ENCODE results near the gene MYOM1. TPM values are rescaled to one million over a fixed set of nuclear protein-coding genes. Genes with fewer than 3 reads are reported as not detected.

The MYOM1 gene
- total and polyA plus RNA-seq, 2 experiments from 2014 or later = 1.1 to 1.8 TPM

GRCh38 chr18:3140342-3140741 lies 79.4 kb downstream of the MYOM1 start:
- Histone ChIP-seq H4K20me1 (ENCODE audit: insufficient read depth, poor library complexity, severe bottlenecking) (no peaks in the 10 kb centered on the region), H3K27me3 (no peaks in the 10 kb centered on the region), H2AFZ (no peak overlapping the region), H3K9me2 (replicated peaks; ENCODE audit: insufficient read depth) (no peaks in the 10 kb centered on the region), H3K27ac (no peak overlapping the region), H3K36me3 (replicated peaks; ENCODE audit: insufficient read depth, low read depth) (no peaks in the 10 kb centered on the region), H3K79me2 (no peaks in the 10 kb centered on the region), H3K9me3 (ENCODE audit: low read depth) (no peaks in the 10 kb centered on the region), H3K4me1 (ENCODE audit: insufficient read depth) (no peaks in the 10 kb centered on the region), H3K4me2 (no peak overlapping the region), H3K4me3 (no peak overlapping the region)
- TF ChIP-seq EZH2phosphoT487 (IDR thresholded peaks at IDR 0.05; ENCODE audit: low read depth, severe bottlenecking, unreplicated experiment) (no peak), EZH2 (IDR thresholded peaks at IDR 0.05; ENCODE audit: borderline replicate concordance) (no peak)
- TF ChIP-seq, protein P1, sequence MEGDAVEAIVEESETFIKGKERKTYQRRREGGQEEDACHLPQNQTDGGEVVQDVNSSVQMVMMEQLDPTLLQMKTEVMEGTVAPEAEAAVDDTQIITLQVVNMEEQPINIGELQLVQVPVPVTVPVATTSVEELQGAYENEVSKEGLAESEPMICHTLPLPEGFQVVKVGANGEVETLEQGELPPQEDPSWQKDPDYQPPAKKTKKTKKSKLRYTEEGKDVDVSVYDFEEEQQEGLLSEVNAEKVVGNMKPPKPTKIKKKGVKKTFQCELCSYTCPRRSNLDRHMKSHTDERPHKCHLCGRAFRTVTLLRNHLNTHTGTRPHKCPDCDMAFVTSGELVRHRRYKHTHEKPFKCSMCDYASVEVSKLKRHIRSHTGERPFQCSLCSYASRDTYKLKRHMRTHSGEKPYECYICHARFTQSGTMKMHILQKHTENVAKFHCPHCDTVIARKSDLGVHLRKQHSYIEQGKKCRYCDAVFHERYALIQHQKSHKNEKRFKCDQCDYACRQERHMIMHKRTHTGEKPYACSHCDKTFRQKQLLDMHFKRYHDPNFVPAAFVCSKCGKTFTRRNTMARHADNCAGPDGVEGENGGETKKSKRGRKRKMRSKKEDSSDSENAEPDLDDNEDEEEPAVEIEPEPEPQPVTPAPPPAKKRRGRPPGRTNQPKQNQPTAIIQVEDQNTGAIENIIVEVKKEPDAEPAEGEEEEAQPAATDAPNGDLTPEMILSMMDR (IDR thresholded peaks at IDR 0.05; ENCODE audit: poor library complexity) = no peak
- DNase-seq (ENCODE audit: low spot score) = no peak

DNA sequence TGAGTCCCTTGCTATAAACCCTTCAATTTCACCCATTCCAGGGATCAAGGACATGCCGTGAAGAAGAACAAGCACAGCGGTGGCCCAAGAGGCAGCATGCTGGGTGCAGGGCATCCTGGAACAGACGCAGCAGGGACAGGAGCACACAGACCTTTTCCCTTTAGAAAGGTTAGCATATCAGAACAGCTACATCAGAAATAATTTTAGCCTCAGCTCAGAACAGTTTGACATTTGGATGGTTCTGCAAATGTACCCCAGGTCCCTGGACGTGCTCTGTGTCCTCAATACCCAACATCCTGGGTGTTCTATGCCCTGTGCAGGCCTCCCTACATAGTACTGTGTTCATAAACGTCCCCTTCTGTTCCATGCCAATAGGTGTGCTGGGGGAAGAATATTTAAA lies 80.4 kb downstream of the MYOM1 start:
- 94% methylated on average over 5 of the region's 5 CpGs for WGBS (ENCODE audit: low lambda C conversion rate, missing lambda C conversion rate)
- no peak overlapping the region for H3K4me3 ChIP-seq
- H3K4me1 ChIP-seq (ENCODE audit: insufficient read depth) = no peaks in the 10 kb centered on the region
- TF ChIP-seq, protein P1 (IDR thresholded peaks at IDR 0.05; ENCODE audit: poor library complexity) = no peak
- TF ChIP-seq EZH2phosphoT487 (IDR thresholded peaks at IDR 0.05; ENCODE audit: low read depth, severe bottlenecking, unreplicated experiment) (no peak), EZH2 (IDR thresholded peaks at IDR 0.05; ENCODE audit: borderline replicate concordance) (no peak)
- H4K20me1 ChIP-seq (ENCODE audit: insufficient read depth, poor library complexity, severe bottlenecking) = no peaks in the 10 kb centered on the region
- H3K36me3 ChIP-seq (replicated peaks; ENCODE audit: insufficient read depth, low read depth) = no peaks in the 10 kb centered on the region
- H3K27ac ChIP-seq = no peak overlapping the region
- no peaks in the 10 kb centered on the region for H3K27me3 ChIP-seq
- H3K4me2 ChIP-seq = no peak overlapping the region
- no peaks in the 10 kb centered on the region for H3K79me2 ChIP-seq
- H3K9me3 ChIP-seq (ENCODE audit: low read depth) = no peaks in the 10 kb centered on the region
- DNase-seq (ENCODE audit: low spot score) = no peak
- H2AFZ ChIP-seq = no peak overlapping the region
- H3K9me2 ChIP-seq (replicated peaks; ENCODE audit: insufficient read depth) = no peaks in the 10 kb centered on the region

GRCh38 chr18:3138274-3138975 lies 81.3 kb downstream of the MYOM1 start:
- 58% methylated on average over 11 of the region's 11 CpGs for WGBS (ENCODE audit: low lambda C conversion rate, missing lambda C conversion rate)
- Histone ChIP-seq H4K20me1 (ENCODE audit: insufficient read depth, poor library complexity, severe bottlenecking) (no peaks in the 10 kb centered on the region), H3K79me2 (no peaks in the 10 kb centered on the region), H3K27me3 (no peaks in the 10 kb centered on the region), H3K27ac (peak overlapping the region; percentile 13), H3K9me2 (replicated peaks; ENCODE audit: insufficient read depth) (no peaks in the 10 kb centered on the region), H3K4me2 (no peak overlapping the region), H3K9me3 (ENCODE audit: low read depth) (no peaks in the 10 kb centered on the region), H2AFZ (no peak overlapping the region), H3K4me3 (no peak overlapping the region), H3K4me1 (ENCODE audit: insufficient read depth) (no peaks in the 10 kb centered on the region), H3K36me3 (replicated peaks; ENCODE audit: insufficient read depth, low read depth) (no peaks in the 10 kb centered on the region)
- DNase-seq (ENCODE audit: low spot score) = no peak
- TF ChIP-seq, protein P1 (IDR thresholded peaks at IDR 0.05; ENCODE audit: poor library complexity) = no peak
- no peak for TF ChIP-seq EZH2 (IDR thresholded peaks at IDR 0.05; ENCODE audit: borderline replicate concordance)
- TF ChIP-seq EZH2phosphoT487 (IDR thresholded peaks at IDR 0.05; ENCODE audit: low read depth, severe bottlenecking, unreplicated experiment) = no peak

All from hepatocyte (in vitro differentiated cells).